ENCODE results near the gene ZIK1.

- no peak for TF ChIP-seq CTCF (IDR thresholded peaks at IDR 0.05)
- no peak for TF ChIP-seq POLR2A (IDR thresholded peaks at IDR 0.05)
Measured at GRCh38 chr19:57587529-57587928, 3.6 kb downstream of the ZIK1 start.

Measured in Peyer's patch (tissue), 4 donors.